Muscle layer of colon (tissue), 2 donors: ENCODE data around the gene EML4.

Source experiments
- H3K27ac ChIP-seq: one replicate; pipeline ENCODE4 v1.7.0; 2013; ENCODE audit warnings: low read depth, mild to moderate bottlenecking, low read length, moderate library complexity
- H3K27me3 ChIP-seq, 2 donors: one replicate each; pipeline ENCODE4 v1.7.0; 2013; ENCODE audit warnings: low read length in 2 of 2, mild to moderate bottlenecking in 2 of 2; ENCODE audit not compliant: insufficient read depth in 2 of 2, control insufficient read depth in 1 of 2
- H3K36me3 ChIP-seq: one replicate; pipeline ENCODE4 v1.7.0; 2013; ENCODE audit warnings: mild to moderate bottlenecking, low read length; ENCODE audit not compliant: insufficient read depth
- H3K4me1 ChIP-seq: one replicate; pipeline ENCODE4 v1.7.0; 2013; ENCODE audit warnings: mild to moderate bottlenecking, low read length; ENCODE audit not compliant: insufficient read depth
- H3K4me3 ChIP-seq, 2 donors: one replicate each; pipeline ENCODE4 v1.7.0; 2013; ENCODE audit warnings: low read length in 2 of 2, low read depth in 1 of 2, mild to moderate bottlenecking in 1 of 2, moderate library complexity in 1 of 2
- H3K9ac ChIP-seq: one replicate; pipeline ENCODE4 v1.7.0; 2013; ENCODE audit warnings: low read length
- H3K9me3 ChIP-seq: one replicate; pipeline ENCODE4 v1.7.0; 2013; ENCODE audit warnings: mild to moderate bottlenecking, low read length
- donor health status: abdominal sarcoma.
- donor health status: Adenocarcinoma of cecum.

Gene EML4

DNA sequence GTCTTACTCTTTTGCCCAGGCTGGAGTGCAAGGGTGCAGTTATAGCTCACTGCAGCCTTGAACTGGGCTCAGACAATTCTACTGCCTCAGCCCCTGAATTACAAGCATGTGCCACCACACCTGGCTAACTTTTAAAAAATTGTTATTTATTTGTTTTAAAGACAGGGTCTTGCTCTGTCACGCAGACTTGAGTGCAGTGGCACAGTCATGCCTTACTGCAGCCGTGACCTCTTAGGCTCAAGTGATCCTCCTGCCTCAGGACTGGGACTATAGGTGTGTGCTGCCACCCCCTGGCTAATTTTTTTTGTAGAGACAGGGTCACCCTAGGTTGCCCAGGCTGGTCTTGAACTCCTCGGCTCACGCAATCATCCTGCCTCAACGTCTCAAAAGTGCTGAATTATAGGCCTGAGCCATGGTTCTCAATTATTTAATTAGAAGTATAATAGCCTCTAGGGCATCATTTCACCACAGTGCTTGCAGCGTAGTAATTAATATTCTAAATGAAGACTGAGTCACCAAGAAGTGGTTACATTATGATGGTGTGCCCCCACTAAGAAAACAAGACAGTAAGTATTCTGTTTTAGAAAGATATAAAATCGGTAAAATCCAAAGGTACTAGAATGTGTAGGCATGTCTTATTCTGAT is 69.6 kb downstream of the EML4 start:
- no peaks in the 10 kb centered on the region for H3K4me1 ChIP-seq
- no peak overlapping the region for H3K9ac ChIP-seq
- H3K9me3 ChIP-seq: no peaks in the 10 kb centered on the region
- no peak overlapping the region for H3K27ac ChIP-seq
- no peaks in the 10 kb centered on the region for H3K27me3 ChIP-seq
- no peaks in the 10 kb centered on the region for H3K36me3 ChIP-seq
- H3K4me3 ChIP-seq: no peak overlapping the region

GRCh38 chr2:42239289-42239661 is 70.1 kb downstream of the EML4 start:
- H3K4me1 ChIP-seq: no peaks in the 10 kb centered on the region
- H3K9ac ChIP-seq: no peak overlapping the region
- H3K27me3 ChIP-seq: no peaks in the 10 kb centered on the region
- no peaks in the 10 kb centered on the region for H3K9me3 ChIP-seq
- no peak overlapping the region for H3K4me3 ChIP-seq
- no peaks in the 10 kb centered on the region for H3K36me3 ChIP-seq
- H3K27ac ChIP-seq: no peak overlapping the region

GRCh38 chr2:42239811-42240210 is 70.7 kb downstream of the EML4 start:
- Histone ChIP-seq H3K36me3 (no peaks in the 10 kb centered on the region), H3K27me3 (no peaks in the 10 kb centered on the region), H3K9ac (no peak overlapping the region), H3K27ac (no peak overlapping the region), H3K4me3 (no peak overlapping the region), H3K9me3 (no peaks in the 10 kb centered on the region), H3K4me1 (no peaks in the 10 kb centered on the region)

- Histone ChIP-seq H3K4me1 (no peaks in the 10 kb centered on the region), H3K27me3 (no peaks in the 10 kb centered on the region), H3K4me3 (no peak overlapping the region), H3K27ac (no peak overlapping the region), H3K9ac (no peak overlapping the region), H3K36me3 (no peaks in the 10 kb centered on the region), H3K9me3 (no peaks in the 10 kb centered on the region)
Observed at GRCh38 chr2:42241517-42241916, 72.4 kb downstream of the EML4 start.

DNA sequence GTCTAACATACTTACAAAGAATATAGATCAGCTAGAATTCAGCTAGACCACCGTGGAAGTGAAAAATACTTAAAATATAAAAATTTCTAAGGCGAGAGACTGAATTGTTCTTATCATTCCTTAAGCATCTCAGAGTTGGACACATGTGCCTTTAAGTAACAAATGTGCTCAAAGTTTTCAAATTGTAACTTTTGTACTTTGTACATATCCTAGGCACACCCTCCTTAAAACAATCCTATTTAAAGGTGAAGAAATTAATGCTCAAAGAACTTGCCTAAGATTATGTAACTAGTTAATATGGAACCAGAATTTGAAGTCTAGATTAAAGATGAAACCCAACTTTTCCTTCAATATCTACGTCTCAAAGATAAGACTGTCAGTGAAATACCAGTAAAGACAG is 74.1 kb downstream of the EML4 start:
- no peak overlapping the region for H3K9ac ChIP-seq
- H3K4me1 ChIP-seq: no peaks in the 10 kb centered on the region
- no peaks in the 10 kb centered on the region for H3K9me3 ChIP-seq
- no peak overlapping the region for H3K4me3 ChIP-seq
- H3K27ac ChIP-seq: no peak overlapping the region
- H3K36me3 ChIP-seq: no peaks in the 10 kb centered on the region
- H3K27me3 ChIP-seq: no peaks in the 10 kb centered on the region

DNA sequence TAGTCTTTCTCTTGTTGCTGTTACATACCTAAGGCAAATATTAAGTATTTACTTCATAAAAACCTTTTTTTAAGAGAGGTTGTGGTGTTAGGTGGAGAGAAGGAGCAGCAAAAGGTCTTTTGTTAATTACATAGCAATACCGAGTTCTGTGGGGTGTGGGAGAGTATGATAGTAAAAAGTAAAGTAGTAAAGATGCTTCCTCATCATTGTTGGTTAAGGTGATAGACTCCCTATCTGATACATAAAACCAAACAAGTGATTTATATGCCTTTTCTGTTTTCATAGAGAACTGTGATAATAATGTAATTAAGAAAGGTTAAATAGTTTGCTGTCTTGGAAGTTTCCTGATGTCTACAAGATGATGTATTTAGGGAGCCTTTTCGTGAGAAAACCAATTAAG is 75.4 kb downstream of the EML4 start:
- Histone ChIP-seq H3K36me3 (no peaks in the 10 kb centered on the region), H3K4me1 (no peaks in the 10 kb centered on the region), H3K9me3 (no peaks in the 10 kb centered on the region), H3K9ac (no peak overlapping the region), H3K4me3 (no peak overlapping the region), H3K27me3 (no peaks in the 10 kb centered on the region), H3K27ac (no peak overlapping the region)

DNA sequence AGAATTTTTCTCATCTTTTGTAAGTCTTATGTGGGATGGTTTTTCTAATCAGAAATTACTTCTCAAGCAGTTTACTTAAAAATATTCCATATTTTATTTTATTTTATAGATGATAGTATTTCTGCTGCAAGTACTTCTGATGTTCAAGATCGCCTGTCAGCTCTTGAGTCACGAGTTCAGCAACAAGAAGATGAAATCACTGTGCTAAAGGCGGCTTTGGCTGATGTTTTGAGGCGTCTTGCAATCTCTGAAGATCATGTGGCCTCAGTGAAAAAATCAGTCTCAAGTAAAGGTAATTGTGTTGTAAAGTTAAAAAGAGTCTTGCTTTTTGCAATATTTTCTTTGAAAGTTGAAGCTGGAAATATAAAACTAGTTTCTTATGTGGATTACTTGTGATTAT is 76.2 kb downstream of the EML4 start:
- Histone ChIP-seq H3K4me3 (no peak overlapping the region), H3K9ac (no peak overlapping the region), H3K36me3 (no peaks in the 10 kb centered on the region), H3K27ac (no peak overlapping the region), H3K4me1 (no peaks in the 10 kb centered on the region), H3K9me3 (no peaks in the 10 kb centered on the region), H3K27me3 (no peaks in the 10 kb centered on the region)

DNA sequence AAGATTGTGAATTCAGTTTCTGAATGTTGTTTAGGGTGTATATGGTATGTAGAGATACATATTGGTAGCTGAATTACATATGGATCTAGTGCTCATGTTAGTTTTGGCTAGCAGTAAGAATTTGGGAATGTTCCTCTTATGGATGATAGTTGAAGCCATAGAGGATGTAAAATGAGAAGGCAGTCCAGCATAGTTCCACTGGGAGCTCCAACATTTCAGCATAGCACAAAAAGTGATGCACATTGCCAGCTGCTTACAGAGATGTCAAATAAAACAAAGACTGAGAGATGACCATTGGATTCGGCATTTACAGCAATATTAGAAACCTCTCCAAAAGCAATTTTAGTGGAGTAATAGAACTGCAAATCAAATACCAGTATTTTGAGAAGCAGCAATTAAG is 77.4 kb downstream of the EML4 start:
- no peaks in the 10 kb centered on the region for H3K27me3 ChIP-seq
- H3K9me3 ChIP-seq: no peaks in the 10 kb centered on the region
- H3K36me3 ChIP-seq: no peaks in the 10 kb centered on the region
- no peak overlapping the region for H3K4me3 ChIP-seq
- no peak overlapping the region for H3K27ac ChIP-seq
- no peak overlapping the region for H3K9ac ChIP-seq
- H3K4me1 ChIP-seq: no peaks in the 10 kb centered on the region

DNA sequence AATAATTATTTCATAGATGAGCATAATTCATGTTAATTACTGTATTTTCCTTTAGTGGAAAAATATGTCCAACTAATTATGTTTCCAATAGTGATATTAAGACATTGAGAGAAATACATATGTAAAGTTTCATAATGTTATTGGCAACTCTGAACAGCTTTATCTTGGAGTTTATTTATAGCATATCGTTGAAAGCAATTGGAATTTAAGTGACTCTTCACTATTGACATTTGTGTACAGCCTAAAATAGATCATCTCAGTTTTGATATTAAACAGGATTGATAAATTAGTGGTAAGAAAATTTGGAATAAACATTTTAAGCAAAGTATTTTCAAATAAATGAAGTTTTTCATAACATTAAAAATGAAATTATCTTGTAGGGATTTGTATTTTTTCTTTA is 79.7 kb downstream of the EML4 start:
- Histone ChIP-seq H3K4me1 (no peaks in the 10 kb centered on the region), H3K9me3 (no peaks in the 10 kb centered on the region), H3K27ac (no peak overlapping the region), H3K9ac (no peak overlapping the region), H3K27me3 (no peaks in the 10 kb centered on the region), H3K36me3 (no peaks in the 10 kb centered on the region), H3K4me3 (no peak overlapping the region)

DNA sequence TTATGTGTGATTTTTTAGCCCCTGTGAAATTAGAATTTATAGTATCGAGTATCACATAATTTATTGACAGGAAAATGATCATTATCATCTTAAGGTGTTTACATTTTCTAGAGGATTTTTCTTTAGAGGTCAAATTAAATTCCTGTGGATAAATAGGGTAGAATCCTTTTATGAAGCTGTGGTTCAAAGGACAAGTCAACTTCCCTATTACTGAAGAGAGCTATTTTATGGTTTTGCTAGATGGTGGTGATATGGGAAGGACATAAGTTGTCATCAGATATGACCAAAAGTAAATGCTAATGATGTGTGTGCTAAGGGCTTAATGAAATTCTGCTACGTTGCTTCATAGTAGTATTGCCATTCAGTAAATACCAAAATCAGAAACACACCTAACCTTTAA is 80.1 kb downstream of the EML4 start:
- Histone ChIP-seq H3K27me3 (no peaks in the 10 kb centered on the region), H3K4me3 (no peak overlapping the region), H3K4me1 (no peaks in the 10 kb centered on the region), H3K9ac (no peak overlapping the region), H3K9me3 (no peaks in the 10 kb centered on the region), H3K36me3 (no peaks in the 10 kb centered on the region), H3K27ac (no peak overlapping the region)

DNA sequence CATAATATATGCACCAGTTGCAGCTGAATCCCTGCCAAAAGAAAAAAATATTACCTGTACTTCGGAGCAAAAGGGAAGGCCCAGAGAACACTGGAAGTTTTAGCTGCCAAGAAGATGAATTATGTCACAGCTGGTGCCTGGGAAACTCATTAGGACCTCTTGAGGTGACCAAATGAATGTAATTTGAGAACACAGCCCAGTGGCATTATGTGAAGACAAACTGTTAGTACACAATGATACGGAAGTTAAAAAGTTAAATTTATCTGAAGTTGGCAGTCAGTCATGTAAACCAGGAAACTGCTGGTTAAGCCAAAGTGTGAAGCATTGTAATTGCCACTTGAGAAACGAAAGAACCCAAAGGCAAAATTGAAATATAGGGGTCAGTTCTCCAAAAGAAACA is 80.7 kb downstream of the EML4 start:
- Histone ChIP-seq H3K27me3 (no peaks in the 10 kb centered on the region), H3K4me3 (no peak overlapping the region), H3K4me1 (no peaks in the 10 kb centered on the region), H3K9me3 (no peaks in the 10 kb centered on the region), H3K36me3 (no peaks in the 10 kb centered on the region), H3K27ac (no peak overlapping the region), H3K9ac (no peak overlapping the region)

- Histone ChIP-seq H3K36me3 (no peaks in the 10 kb centered on the region), H3K27me3 (no peaks in the 10 kb centered on the region), H3K9ac (no peak overlapping the region), H3K4me1 (no peaks in the 10 kb centered on the region), H3K9me3 (no peaks in the 10 kb centered on the region), H3K27ac (no peak overlapping the region), H3K4me3 (no peak overlapping the region)
Observed at GRCh38 chr2:42250925-42251324, 81.8 kb downstream of the EML4 start.
